ENCODE data around the gene RALGPS2. TPM values are rescaled to one million over a fixed set of nuclear protein-coding genes. Genes with fewer than 3 reads are reported as not detected.
A peak's percentile ranks its signal among the peaks of the same experiment; 100 is the strongest.

RALGPS2 gene
- total and polyA plus RNA-seq, 2 of the 13 experiments (the other 11 are each of a cell fraction or from before 2014, with no cell fraction given): 15.6 to 36.0 TPM

DNA sequence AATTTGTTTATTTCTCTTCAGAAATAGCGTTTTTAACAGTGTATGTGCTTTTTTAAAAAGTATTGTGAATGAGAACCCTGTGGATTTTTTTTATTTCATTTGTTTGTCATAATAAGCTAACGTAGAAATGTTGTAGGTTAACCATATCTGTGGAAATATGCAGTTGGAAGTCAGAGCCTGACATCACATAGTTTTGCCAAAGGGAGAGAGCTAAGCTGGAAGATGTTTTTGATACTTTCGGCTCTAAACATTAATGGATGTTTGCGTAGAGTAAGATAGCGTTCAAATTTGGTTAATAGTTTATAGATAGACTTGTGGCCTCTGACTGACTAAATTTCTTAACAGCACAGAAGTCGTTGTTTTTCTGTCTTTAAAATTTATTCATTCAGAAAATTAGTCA, 193.3 kb downstream of the RALGPS2 start:
- CTCF ChIA-PET (ENCODE audit: low intra/inter-chr PET ratio, low total read pairs): no interaction called here
- intact Hi-C loops (cut with micrococcal nuclease; ENCODE audit: unreplicated experiment): no loop called here
- ATAC-seq (no peak), FAIRE-seq (peak; percentile 37), DNase-seq (ENCODE audit: low spot score) (no peak)
- Histone ChIP-seq H3K4me2 (ENCODE audit: low read depth, low read length) (peak overlapping the region; percentile 54), H4K20me1 (ENCODE audit: insufficient read depth, low read length) (no peaks in the 10 kb centered on the region), H3K4me3 (replicated peaks in 1 of 3; ENCODE audit: insufficient read depth in 1 of 3, low read depth in 2 of 3, low read length in 3 of 3) (no peak overlapping the region; a peak in 1 of 6 replicates), H3K27ac (ENCODE audit: extremely low read length, insufficient read depth, low read length) (peak overlapping the region; percentile 65), H3K4me1 (ENCODE audit: insufficient read depth, low read length) (peaks cover 87% of the 10 kb centered on the region), H3K9me3 (ENCODE audit: low read length) (no peaks in the 10 kb centered on the region), H3K79me2 (ENCODE audit: insufficient read depth, low read length) (no peaks in the 10 kb centered on the region), H3K9ac (ENCODE audit: insufficient read depth, low read depth, low read length) (no peak overlapping the region; the same call in 1 of the 2 replicates), H3K27me3 (ENCODE audit: control insufficient read depth in 1 of 2, insufficient read depth in 2 of 2, low read length in 2 of 2) (no peaks in the 10 kb centered on the region), H2AFZ (ENCODE audit: low read length) (no peak overlapping the region), H3K36me3 (replicated peaks in 1 of 2; ENCODE audit: control insufficient read depth in 1 of 2, insufficient read depth in 2 of 2, low read length in 2 of 2) (no peaks in the 10 kb centered on the region; a peak in 1 of 5 replicates)
- in situ Hi-C loops (cut with HindIII; ENCODE audit: extremely low pct_ligation_motif_present, low pct_unique_long_range_greater_than_20kb): no loop called here
- BruUV-seq (replicated peaks): no TSS peak
- TF ChIP-seq ZBTB14 (CRISPR knock-in tag; IDR thresholded peaks at IDR 0.05): no peak
- TF ChIP-seq, protein P1, sequence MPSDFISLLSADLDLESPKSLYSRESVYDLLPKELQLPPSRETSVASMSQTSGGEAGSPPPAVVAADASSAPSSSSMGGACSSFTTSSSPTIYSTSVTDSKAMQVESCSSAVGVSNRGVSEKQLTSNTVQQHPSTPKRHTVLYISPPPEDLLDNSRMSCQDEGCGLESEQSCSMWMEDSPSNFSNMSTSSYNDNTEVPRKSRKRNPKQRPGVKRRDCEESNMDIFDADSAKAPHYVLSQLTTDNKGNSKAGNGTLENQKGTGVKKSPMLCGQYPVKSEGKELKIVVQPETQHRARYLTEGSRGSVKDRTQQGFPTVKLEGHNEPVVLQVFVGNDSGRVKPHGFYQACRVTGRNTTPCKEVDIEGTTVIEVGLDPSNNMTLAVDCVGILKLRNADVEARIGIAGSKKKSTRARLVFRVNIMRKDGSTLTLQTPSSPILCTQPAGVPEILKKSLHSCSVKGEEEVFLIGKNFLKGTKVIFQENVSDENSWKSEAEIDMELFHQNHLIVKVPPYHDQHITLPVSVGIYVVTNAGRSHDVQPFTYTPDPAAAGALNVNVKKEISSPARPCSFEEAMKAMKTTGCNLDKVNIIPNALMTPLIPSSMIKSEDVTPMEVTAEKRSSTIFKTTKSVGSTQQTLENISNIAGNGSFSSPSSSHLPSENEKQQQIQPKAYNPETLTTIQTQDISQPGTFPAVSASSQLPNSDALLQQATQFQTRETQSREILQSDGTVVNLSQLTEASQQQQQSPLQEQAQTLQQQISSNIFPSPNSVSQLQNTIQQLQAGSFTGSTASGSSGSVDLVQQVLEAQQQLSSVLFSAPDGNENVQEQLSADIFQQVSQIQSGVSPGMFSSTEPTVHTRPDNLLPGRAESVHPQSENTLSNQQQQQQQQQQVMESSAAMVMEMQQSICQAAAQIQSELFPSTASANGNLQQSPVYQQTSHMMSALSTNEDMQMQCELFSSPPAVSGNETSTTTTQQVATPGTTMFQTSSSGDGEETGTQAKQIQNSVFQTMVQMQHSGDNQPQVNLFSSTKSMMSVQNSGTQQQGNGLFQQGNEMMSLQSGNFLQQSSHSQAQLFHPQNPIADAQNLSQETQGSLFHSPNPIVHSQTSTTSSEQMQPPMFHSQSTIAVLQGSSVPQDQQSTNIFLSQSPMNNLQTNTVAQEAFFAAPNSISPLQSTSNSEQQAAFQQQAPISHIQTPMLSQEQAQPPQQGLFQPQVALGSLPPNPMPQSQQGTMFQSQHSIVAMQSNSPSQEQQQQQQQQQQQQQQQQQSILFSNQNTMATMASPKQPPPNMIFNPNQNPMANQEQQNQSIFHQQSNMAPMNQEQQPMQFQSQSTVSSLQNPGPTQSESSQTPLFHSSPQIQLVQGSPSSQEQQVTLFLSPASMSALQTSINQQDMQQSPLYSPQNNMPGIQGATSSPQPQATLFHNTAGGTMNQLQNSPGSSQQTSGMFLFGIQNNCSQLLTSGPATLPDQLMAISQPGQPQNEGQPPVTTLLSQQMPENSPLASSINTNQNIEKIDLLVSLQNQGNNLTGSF (CRISPR knock-in tag; IDR thresholded peaks at IDR 0.05): no peak
- TF ChIP-seq GATAD1 (CRISPR knock-in tag; IDR thresholded peaks at IDR 0.05): no peak
- no peak for TF ChIP-seq AGO1 (IDR thresholded peaks at IDR 0.05; ENCODE audit: low read depth, low read length, poor library complexity, severe bottlenecking)
- TF ChIP-seq, protein P2, sequence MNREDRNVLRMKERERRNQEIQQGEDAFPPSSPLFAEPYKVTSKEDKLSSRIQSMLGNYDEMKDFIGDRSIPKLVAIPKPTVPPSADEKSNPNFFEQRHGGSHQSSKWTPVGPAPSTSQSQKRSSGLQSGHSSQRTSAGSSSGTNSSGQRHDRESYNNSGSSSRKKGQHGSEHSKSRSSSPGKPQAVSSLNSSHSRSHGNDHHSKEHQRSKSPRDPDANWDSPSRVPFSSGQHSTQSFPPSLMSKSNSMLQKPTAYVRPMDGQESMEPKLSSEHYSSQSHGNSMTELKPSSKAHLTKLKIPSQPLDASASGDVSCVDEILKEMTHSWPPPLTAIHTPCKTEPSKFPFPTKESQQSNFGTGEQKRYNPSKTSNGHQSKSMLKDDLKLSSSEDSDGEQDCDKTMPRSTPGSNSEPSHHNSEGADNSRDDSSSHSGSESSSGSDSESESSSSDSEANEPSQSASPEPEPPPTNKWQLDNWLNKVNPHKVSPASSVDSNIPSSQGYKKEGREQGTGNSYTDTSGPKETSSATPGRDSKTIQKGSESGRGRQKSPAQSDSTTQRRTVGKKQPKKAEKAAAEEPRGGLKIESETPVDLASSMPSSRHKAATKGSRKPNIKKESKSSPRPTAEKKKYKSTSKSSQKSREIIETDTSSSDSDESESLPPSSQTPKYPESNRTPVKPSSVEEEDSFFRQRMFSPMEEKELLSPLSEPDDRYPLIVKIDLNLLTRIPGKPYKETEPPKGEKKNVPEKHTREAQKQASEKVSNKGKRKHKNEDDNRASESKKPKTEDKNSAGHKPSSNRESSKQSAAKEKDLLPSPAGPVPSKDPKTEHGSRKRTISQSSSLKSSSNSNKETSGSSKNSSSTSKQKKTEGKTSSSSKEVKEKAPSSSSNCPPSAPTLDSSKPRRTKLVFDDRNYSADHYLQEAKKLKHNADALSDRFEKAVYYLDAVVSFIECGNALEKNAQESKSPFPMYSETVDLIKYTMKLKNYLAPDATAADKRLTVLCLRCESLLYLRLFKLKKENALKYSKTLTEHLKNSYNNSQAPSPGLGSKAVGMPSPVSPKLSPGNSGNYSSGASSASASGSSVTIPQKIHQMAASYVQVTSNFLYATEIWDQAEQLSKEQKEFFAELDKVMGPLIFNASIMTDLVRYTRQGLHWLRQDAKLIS (CRISPR knock-in tag; IDR thresholded peaks at IDR 0.05): no peak
- no peak for TF ChIP-seq CHD2 (IDR thresholded peaks at IDR 0.05; ENCODE audit: low read depth, low read length)
- no peak for TF ChIP-seq ZNF337 (CRISPR knock-in tag; IDR thresholded peaks at IDR 0.05; ENCODE audit: borderline replicate concordance, low read depth)
- no peak for TF ChIP-seq TEAD3 (CRISPR knock-in tag; optimal IDR thresholded peaks at IDR 0.05; ENCODE audit: borderline replicate concordance)
- TF ChIP-seq, protein P3, sequence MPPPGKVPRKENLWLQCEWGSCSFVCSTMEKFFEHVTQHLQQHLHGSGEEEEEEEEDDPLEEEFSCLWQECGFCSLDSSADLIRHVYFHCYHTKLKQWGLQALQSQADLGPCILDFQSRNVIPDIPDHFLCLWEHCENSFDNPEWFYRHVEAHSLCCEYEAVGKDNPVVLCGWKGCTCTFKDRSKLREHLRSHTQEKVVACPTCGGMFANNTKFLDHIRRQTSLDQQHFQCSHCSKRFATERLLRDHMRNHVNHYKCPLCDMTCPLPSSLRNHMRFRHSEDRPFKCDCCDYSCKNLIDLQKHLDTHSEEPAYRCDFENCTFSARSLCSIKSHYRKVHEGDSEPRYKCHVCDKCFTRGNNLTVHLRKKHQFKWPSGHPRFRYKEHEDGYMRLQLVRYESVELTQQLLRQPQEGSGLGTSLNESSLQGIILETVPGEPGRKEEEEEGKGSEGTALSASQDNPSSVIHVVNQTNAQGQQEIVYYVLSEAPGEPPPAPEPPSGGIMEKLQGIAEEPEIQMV (CRISPR knock-in tag; IDR thresholded peaks at IDR 0.05; ENCODE audit: low read depth): no peak
- POLR2A ChIA-PET: no interaction called here
- 68% methylated on average over 6 of the region's 6 CpGs for WGBS (ENCODE audit: low lambda C conversion rate)

All from HepG2 (cell line).